Panc1 (cell line): ENCODE results near the gene EDEM3.

Experiments used
- POLR2AphosphoS5 ChIP-seq: IDR thresholded peaks from 2 replicates; pipeline ENCODE4 v1.6.1; 2012; ENCODE audit warnings: mild to moderate bottlenecking, low read depth, low read length, moderate library complexity
- SIN3A ChIP-seq: IDR thresholded peaks from 2 replicates; pipeline ENCODE4 v1.6.1; 2012; ENCODE audit warnings: low read depth, mild to moderate bottlenecking, low read length, moderate library complexity, borderline replicate concordance; ENCODE audit not compliant: insufficient read depth
- TCF7L2 ChIP-seq: IDR thresholded peaks from 2 replicates; pipeline ENCODE4 v1.6.1; 2011; ENCODE audit warnings: mild to moderate bottlenecking, low read depth, low read length, inconsistent platforms
- TF ChIP-seq, protein P1 (sequence below): fragments of 450-650 bp; IDR thresholded peaks from 2 replicates; pipeline ENCODE4 v1.5.1; 2017; ENCODE audit warnings: mild to moderate bottlenecking
- TF ChIP-seq, protein P2 (sequence below), 2 experiments: IDR thresholded peaks; 2 replicates each; pipeline ENCODE4 v1.6.1; 2011 to 2012; ENCODE audit warnings: low read depth in 2 of 2, control low read depth in 1 of 2, low read length in 1 of 2, mild to moderate bottlenecking in 1 of 2, moderate library complexity in 1 of 2; ENCODE audit not compliant: insufficient read depth in 1 of 2

DNA sequence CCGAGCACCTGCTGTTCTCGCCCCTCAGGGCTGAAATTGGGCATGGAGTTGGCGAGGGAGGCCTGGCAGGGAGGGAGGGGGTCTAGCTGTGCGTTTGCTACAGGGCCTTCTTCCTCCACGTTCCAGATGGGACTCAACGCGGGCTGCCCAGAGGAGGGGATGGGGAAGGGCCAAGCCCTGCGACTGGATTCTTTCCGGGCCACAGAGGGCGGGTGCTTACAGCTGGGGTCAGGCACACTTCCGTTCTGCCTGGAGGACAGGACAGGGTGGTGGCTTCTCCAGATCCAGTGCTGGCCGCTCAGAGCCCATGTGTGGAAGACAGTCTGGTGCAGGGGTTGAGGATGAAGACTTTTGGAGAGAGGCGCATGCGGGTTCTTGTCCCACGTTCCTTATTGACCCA, 90.0 kb downstream of the EDEM3 start:
- TF ChIP-seq, protein P1, sequence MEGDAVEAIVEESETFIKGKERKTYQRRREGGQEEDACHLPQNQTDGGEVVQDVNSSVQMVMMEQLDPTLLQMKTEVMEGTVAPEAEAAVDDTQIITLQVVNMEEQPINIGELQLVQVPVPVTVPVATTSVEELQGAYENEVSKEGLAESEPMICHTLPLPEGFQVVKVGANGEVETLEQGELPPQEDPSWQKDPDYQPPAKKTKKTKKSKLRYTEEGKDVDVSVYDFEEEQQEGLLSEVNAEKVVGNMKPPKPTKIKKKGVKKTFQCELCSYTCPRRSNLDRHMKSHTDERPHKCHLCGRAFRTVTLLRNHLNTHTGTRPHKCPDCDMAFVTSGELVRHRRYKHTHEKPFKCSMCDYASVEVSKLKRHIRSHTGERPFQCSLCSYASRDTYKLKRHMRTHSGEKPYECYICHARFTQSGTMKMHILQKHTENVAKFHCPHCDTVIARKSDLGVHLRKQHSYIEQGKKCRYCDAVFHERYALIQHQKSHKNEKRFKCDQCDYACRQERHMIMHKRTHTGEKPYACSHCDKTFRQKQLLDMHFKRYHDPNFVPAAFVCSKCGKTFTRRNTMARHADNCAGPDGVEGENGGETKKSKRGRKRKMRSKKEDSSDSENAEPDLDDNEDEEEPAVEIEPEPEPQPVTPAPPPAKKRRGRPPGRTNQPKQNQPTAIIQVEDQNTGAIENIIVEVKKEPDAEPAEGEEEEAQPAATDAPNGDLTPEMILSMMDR, result no peak
- TF ChIP-seq, protein P2, sequence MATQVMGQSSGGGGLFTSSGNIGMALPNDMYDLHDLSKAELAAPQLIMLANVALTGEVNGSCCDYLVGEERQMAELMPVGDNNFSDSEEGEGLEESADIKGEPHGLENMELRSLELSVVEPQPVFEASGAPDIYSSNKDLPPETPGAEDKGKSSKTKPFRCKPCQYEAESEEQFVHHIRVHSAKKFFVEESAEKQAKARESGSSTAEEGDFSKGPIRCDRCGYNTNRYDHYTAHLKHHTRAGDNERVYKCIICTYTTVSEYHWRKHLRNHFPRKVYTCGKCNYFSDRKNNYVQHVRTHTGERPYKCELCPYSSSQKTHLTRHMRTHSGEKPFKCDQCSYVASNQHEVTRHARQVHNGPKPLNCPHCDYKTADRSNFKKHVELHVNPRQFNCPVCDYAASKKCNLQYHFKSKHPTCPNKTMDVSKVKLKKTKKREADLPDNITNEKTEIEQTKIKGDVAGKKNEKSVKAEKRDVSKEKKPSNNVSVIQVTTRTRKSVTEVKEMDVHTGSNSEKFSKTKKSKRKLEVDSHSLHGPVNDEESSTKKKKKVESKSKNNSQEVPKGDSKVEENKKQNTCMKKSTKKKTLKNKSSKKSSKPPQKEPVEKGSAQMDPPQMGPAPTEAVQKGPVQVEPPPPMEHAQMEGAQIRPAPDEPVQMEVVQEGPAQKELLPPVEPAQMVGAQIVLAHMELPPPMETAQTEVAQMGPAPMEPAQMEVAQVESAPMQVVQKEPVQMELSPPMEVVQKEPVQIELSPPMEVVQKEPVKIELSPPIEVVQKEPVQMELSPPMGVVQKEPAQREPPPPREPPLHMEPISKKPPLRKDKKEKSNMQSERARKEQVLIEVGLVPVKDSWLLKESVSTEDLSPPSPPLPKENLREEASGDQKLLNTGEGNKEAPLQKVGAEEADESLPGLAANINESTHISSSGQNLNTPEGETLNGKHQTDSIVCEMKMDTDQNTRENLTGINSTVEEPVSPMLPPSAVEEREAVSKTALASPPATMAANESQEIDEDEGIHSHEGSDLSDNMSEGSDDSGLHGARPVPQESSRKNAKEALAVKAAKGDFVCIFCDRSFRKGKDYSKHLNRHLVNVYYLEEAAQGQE (IDR thresholded peaks at IDR 0.05; ENCODE audit: insufficient read depth in 1 of 2, low read depth in 2 of 2, low read length in 1 of 2), result no peak
- no peak for TF ChIP-seq TCF7L2
- no peak for TF ChIP-seq POLR2AphosphoS5
- TF ChIP-seq SIN3A, result no peak
